ENCODE measurements around the gene PCK1.

Gene PCK1

DNA sequence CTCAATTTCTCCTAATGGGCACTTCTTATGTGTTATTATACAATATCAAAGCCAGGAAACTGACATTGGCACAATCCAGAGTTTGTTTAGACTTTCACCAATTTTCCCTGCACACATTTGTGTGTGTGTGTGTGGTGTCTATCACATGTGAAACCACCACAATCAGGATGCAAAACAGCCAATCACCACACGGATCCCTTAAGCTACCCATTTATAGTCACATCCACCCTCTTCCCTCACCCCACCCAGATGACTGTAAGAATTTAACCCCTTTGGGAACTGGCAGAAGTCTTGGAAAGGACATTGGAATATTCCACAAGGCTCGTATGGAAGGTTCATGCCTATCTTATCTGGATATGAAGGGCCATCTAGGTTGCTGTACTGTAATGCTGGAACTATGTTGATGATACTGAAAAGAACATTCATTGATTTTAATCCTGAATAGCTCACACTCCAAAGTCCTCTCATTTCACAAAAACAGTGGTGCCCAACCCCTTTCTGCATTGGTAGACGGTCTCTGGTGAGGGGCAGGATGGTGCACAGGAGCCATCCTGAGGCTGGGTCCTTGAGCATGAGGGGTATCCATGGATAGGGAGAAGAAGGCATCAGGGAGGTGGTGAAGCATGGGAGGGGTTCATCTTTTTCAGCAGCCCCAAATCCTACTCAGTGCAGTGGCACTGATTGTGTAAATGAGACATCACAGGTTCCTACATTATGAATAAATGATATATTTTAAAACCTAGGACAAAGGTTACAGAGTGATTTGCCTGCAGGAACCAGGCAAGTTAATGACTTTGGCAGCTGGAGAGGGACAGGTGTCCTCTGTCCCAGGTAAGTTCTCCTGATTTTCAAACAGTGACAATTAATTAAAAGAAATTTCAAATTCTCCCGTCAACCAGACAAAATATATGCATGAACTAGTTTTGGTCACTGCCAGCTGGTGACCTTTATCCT lies 23.9 kb upstream of the PCK1 start:
- no peak for DNase-seq

DNA sequence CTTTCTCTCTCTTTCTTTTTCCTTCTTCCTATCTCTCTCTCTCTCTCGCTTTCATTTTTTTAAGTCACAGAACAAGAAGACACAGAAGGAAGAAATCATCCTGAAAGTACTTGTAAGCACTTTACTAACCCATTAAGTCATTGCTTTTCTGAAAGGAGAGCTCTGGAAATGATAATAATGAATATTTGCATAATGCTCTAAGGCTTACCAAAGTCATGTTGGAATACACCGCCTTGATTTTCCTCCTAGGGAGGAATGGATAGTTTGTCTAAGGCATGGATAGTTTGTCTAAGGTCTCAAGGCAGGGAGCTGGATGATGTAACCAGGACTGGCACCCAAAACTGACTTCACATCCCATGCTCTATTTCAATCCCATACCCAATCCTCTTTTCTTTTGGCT lies 23.1 kb upstream of the PCK1 start:
- no peak for DNase-seq

DNA sequence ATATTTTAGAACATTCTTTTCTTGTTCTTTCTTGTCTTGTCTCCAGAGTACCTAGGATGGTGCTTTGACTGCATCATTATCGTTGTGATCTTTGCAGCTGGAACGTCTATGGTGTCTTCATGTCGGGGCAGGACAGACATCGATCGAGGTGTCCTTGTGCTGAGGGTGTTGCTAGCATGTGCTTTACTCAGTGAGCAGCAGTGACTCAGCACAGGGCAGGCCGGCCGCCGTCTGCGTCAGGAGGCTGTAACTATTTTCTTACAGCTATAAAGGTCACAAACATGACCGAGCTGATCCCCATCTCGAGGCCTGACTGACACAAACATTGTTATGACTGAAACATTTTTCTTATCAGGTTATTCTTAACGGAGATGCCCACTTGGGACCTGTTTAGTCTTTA lies 21.0 kb upstream of the PCK1 start:
- DNase-seq, result no peak

DNA sequence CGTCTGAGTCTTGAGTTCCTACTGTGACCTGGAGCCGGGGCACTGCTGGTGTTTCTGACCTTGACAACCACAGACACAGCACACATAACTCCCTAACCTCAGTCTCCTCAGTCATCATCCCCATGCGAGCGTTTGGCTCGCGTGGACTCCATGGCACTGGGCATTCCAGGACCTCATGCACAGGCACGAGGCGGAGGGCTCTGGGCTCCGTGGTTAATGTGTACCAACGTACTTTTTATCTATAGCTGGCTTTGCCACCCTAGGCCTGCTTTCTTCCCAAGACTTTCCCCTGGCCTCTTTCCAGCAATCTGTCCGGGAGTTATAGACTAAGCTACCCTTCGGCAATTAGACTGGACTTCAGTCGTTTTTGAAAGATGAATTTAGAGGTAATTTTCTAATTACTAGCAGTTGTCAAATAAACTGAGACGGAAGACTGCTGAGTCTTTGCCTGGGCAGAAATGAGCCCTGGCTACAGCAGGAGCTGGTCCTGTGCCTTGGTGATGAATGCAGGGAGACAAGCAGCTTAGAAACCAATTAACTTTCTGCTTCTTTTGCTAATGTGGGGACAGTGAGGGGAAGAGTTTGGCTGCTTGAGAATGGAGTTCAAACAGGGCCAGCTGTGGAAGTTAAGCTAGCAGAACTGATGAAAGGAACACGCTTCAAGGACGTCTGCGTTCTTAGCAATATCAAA lies 19.9 kb upstream of the PCK1 start:
- DNase-seq, result no peak

DNA sequence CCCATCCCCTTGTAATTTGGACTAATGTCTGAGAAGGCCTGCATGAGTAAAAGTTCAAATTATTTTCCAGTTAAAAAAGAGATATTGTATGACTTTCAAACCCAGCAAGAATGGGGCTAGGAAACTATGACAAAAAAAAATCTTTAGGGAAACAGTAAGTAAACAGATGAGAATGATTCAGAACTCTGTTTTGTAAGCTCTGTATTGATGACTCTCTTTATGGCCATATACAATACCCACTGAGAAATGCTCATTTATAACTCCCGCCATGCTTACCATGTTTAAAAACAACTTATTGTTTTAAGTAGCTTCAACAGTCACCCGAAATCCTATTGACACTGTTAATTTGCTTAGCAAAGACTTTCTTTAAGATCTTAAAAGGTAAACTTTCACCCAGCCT lies 17.2 kb upstream of the PCK1 start:
- DNase-seq, result no peak

DNA sequence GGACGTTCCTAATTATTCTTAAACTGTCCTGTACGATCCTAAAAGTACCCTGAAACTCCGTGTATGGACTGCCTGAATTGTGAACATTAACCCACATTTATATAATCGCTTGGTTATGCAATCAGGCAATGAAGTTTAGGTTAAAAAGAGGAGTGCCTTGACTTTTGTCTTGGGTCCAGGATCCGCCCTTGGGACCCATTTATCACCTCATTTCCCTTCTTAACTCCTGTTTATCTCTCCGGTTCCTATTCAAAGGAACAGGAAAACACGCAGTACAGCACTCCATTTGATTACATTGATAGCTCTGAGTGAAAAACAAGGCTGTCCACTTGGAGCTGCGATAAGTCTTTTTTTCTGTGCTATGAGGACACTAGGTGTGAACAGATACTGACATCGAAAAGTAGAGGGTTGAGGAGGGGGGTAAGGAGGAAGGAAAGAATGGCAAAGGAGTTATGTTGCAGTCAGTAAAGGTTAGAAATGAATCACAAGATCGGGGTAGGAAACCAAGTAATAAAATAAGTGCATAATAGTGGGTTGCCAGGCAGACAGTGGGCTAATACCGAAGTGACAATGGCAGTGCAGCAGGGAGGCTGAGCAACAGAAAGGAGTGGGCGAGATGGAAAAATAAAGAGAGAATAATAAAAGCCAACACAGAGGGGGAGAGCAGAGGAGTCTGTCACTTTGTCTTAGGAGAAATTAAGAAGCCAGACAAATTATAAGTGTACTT lies 15.9 kb upstream of the PCK1 start:
- no peak for DNase-seq

DNA sequence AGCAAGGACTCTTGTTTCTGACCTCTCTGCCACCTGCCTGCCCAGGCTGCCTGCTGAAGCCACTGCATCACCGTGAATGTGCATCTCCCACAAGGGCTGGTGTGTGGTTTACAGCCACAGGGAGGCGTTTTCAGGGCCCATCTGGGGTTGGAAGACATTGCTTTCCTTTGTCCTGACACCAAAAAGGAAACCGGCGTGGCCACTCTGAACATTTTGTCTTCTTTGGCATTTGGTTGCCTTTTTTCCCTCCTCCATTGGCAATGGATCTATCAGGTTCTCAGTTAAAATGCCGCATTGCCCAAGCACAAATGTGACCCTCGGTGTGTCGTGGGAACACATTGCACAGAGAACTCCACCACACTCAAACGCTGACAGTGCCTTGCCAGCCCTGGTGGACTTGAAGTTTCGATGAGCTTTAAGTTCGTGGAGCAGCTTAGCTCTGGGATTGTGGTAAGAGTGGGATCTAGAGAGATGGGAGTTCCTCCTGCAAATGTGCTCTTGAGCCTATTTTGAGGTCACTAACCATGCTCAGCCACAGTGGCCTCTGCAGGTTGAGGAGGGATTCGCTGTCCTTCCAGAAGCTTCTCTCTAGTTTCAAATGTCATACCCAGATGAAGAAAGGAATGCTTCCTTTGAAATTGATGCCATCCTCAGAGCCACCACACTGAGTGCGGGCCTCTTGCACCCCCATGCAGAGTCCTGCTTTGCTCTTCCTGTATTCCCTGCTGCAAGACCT lies 14.8 kb upstream of the PCK1 start:
- no peak for DNase-seq

DNA sequence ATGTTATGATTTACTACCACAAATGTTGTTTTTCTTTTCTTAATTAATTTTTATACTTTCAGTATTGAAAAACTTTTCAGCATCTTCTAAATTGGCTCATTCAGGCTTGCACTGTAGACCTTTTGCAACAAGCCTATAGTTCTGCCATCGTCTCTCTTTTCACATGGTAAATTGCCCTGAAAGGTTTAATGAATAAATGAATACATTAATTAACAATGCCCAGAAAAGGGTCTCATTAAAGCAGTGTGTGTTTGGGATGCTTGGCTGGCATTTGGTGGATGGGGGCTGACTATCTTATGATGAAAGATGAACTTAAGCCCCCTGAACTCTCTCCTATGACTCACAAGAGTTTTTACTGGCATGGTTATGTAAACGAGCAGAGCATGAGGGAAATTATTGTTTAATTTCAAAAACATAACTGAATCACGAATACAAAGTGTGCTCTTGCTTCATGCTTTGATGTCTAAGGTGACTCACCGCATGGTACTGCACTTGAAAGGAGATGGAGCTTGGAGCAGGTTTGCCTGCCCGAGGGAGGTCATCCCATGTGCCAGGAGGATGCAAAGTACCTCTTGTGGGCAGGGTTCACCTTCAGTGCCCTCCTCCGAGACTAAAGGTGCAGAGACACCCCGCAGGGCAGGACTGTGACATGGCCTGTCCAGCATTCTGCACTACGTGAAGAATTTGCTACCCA lies 13.8 kb upstream of the PCK1 start:
- no peak for DNase-seq

DNA sequence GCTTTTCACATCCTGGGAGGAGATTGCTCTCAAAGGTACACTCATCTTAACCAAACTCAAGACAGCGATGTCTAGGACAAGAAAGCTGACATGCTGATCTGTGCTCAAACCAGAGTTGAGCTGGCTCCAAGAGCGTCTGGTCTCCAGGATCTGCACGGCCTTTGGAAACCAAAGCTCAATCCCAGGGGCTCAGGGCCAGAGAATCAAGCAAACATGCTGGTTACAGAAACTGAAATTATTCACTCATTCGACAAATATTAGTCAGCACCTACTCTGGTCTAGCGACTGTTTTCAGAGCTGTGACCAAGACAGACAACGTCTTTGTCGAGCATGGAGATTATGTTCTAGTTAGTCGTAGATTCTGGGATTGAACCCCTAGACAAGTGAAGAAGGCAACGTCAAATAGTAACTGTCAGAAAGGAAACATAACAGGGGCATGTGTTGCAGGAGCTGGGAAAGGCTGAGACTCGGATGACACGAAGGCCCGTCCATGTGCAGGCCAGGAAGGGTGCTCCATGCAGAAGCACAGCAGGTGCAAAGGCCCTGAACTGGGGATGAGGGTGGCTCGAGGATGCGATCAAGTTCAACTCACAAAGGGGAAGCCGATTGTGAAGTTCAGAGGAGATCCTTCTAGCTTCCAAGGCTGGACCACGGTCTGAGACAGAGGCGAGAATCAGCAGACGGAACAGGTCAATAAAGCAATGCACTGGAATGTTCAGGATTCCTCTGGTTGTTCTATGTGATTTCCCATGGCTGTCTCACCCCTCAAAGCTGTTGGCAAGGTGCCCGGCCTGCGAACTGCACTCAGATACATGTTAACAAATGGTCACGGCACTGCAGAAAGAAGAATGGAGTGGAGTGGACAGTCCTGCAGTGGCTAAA lies 12.5 kb upstream of the PCK1 start:
- DNase-seq, result peak; percentile 10

DNA sequence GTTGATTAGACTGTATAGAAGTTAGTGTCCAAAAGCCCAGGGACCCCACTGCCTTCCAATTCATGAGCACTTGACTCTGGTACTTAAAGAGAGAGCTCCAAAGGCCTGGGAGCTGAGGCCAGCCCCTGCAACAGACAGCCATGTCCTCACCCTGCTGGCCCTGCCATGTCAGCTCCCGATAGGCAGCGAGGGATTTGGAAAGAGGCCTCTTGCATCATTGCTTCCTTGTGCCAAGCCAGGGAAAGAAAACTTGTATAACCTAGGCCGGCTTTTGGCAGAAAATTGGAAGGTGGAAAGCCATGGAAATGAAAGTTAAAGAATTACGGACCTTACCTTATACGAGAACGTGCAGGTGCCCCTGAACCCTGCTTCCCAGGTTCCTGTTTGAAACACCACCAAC lies 8.4 kb upstream of the PCK1 start:
- no peak for DNase-seq

DNA sequence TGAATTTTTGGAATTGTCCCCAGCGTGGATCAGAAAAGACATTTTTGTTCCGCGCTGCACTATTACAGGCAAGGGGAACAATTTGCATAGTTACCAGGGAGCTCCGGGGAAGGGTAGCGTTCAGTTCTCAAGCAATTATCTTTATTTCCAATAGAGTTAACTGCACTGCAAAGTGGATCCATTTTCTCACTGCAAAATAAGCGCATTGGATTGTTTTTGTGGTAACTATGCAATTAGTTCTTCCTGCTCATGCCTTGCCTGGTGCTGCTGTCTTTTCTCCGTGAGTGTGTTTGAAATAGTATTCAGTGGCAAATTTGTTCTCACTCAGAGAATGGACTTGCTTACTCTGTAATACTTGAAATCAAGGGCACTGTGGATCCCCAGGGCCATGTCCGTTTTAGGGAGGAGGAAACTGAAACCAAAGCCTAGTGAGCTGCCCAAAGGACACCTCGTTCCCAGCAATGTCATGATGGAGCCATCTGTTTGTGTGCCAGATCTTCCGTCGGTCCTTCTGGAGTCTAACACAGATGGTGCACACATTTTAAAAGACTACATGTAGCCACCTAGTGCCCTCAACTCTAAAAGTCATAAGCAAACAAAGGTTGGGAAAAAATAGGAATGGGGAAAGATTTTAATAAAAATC lies 7.4 kb upstream of the PCK1 start:
- DNase-seq, result no peak

DNA sequence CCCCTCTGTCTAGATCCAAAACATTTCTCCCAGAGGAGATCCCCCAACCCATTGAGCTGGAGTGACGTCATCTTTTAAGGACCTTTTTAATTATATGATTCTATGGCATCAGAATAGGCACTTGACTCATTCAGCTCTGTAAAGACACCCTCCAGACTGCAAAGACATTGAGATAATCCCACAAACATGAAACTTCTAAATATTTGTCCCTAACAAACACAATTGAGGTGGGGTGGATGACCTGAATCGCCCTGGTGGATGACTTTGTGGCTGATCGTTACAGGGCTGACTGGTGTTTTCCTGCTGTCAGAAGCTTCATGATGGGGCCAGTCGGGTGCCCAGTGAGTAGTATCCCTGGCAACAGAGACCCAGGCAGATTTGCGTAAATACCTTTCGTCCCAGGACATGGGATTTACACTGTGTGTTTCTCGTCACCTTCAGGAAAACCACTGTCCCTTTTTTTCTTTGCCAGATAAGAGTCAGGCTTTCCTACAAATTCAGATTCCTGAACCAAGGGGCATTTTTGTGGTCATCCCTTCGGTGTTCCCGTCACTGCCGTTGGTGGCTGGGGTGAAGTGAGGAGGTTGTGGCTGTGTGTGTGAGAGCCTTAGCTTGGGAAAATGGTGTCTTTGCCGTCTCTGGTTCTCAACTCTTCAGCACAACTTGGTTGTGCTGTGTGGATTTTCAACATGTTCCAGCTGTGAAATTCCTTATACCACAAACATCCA lies 5.3 kb upstream of the PCK1 start:
- no peak for DNase-seq

DNA sequence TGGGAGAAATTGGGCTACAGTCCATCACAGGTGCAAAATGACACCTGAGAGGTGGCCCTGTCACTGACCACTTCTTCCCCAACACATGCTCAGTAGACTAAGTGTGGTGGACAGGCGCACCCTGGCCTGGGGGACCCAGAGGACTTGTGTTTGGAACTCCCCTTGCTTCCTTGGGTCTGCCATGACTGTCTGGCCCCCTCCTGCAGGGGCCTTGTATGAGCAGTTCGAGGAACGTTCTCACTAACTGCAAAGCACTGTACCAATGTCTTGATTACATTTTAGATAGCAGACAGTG lies 4.0 kb upstream of the PCK1 start:
- no peak for DNase-seq

DNA sequence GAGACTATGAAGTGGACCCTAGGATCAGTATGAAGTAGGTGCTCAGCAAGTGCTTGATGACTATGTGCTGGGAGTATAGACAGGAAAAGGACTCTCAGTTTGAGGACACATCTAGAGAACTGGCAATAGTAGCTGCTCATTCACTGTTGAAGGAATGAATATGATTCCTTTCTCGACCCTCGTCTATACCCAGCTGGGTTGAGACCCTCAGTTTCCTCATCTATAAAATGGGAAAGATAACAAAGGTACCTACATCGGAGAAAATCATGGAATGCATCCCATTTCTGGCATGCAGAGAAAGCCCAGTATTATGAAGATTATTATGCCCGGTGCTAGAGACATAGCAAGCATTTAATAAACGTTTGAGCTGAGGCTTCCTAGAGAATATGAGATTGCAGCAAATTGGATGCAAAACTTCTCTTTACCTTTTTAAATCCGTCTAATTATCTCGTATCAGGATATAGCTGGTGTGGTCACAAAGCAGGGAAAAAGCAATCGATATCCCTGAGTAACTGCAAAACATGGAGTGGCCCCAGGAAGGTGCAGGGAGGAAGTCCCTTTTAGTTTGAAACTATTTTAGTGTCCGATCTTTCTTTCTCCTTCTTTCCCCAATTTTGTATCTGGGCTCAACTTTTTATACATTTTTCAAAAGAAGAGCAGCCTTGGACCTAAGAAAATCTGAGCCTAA lies 2.8 kb upstream of the PCK1 start:
- DNase-seq, result no peak

DNA sequence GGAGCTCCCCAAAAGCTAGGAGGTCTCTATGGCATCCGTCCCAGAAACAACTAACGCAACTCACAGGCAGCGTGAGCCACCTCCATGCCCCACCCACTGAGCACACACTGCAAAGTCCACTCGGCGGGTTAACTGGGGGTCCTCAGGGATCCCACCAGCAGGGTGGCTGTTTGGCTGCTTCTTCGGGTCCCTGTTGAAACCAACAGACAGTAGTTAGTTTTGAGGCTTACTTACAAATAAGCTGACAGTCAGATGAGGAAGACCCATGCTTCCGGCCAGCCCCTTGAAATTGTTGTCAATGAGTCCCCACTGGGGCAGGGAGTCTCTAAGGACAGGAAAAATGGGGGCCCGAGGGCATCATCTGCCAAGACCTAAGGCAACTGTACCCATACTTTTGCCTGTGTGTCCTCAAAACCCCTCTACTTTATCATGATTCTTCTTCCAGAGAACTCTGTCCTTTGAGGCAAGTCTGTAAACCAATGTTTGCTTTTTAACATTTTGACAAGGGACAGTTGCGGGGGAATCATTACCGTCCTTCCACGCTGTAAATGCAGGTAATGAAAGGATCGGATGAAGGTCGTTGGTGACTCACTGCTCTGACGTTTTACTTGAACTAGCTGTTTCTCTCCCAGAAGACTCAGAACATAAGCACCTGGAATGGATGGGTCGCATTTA lies 2.2 kb upstream of the PCK1 start:
- DNase-seq, result no peak

DNA sequence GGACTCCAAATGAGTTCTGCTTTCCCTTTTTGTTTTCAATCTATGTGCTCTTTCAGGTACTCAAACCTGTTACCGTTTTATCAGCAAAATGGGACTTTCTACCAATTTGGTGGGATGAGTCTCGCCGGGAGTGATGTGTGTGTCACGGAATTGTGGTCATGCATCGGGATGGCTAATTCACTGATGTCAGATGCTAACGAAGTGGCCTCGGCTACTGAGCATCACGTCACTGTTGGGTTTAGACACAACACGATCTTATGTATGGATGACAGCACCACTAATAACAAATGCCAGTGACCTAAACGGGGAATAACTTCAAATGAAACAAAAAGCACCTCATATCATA lies 1.6 kb upstream of the PCK1 start:
- DNase-seq, result no peak

DNA sequence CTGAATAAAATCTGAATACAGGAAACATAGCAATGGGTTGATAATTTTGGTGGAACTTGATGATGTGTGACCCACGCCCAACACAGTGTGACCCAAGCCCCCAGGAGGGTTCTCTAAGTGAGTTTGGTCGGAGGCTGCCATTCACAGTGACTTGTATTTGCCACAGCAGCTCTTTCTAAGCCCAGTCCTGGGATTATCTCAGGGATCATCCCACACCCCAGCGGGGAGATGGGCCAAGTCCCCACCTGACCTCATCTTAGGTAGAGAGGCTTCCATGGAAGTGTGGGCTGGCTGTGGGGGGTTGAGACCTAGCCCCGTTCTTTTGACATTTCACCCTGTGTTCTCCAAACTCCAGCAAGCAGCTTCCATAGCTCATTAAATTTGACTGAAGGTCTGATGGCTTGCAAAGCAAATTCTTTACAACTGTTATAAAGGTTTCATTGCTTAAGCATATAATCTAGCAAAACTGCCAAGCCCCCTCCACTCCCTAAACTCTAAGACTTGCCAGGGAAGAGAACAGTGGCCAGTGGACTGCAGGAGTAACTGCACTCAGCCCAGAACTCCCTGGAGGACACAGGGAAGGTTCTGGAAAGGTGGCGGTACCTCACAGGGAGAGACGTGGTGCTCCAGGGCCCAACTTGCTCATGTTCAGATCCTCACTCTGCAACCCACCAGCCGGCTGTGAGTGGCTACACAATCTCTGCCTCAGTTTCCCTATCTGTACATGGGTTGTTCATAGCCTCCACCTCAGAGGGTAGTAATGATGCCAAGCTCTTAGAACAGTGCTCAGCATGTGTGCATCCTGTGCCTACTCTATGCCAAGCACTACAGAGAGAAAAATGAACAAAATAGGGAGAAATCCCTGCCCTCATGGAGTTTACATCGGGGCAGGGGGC lies 1.0 kb upstream of the PCK1 start:
- DNase-seq, result no peak
